HG03280 (cell line): ENCODE measurements around the gene RPS19.
"Not testable (repeated sequence)": the region's sequence is repeated elsewhere in the genome, so short reads cannot be mapped to it uniquely, and the experiment has no call there.

Source experiments
- ATAC-seq: cut with Tn5 transposase; IDR thresholded peaks from one replicate; pipeline ENCODE4 v1.9.1; 2021; ENCODE audit warnings: mild to moderate bottlenecking, moderate library complexity; ENCODE audit not compliant: unreplicated experiment

RPS19 gene

GRCh38 chr19:41859213-41859617 is 840 bp upstream of the RPS19 start:
- no peak for ATAC-seq

GRCh38 chr19:41860419-41861115 is 512 bp downstream of the RPS19 start:
- ATAC-seq: no peak

- no peak for ATAC-seq
Measured at GRCh38 chr19:41861116-41861768, 1.2 kb downstream of the RPS19 start.

GRCh38 chr19:41861846-41862245 is 1.8 kb downstream of the RPS19 start:
- ATAC-seq: no peak

- no peak for ATAC-seq
Measured at GRCh38 chr19:41862445-41862986, 2.5 kb downstream of the RPS19 start.

GRCh38 chr19:41863209-41863931 is 3.3 kb downstream of the RPS19 start:
- ATAC-seq: no peak

- no peak for ATAC-seq
Measured at GRCh38 chr19:41864374-41864773, 4.3 kb downstream of the RPS19 start.

- ATAC-seq: no peak
Measured at GRCh38 chr19:41866284-41866683, 6.2 kb downstream of the RPS19 start.

- no peak for ATAC-seq
Measured at GRCh38 chr19:41868120-41868988, 8.3 kb downstream of the RPS19 start.

GRCh38 chr19:41868989-41869300 is 8.9 kb downstream of the RPS19 start:
- no peak for ATAC-seq

GRCh38 chr19:41869374-41869955 is 9.4 kb downstream of the RPS19 start:
- no peak for ATAC-seq

- ATAC-seq: no peak
Measured at GRCh38 chr19:41870401-41870873, 10.4 kb downstream of the RPS19 start.

- no peak for ATAC-seq
Measured at GRCh38 chr19:41871573-41872383, 11.7 kb downstream of the RPS19 start.

- no peak for ATAC-seq
Measured at GRCh38 chr19:41872384-41872774, 12.3 kb downstream of the RPS19 start.

- no peak for ATAC-seq
Measured at GRCh38 chr19:41872775-41873647, 13.0 kb downstream of the RPS19 start.

- ATAC-seq: not testable (repeated sequence)
Measured at GRCh38 chr19:41875973-41876372, 15.9 kb downstream of the RPS19 start.

GRCh38 chr19:41876847-41877832 is 17.1 kb downstream of the RPS19 start, which contains the start of gene CD79A:
Gene CD79A (plus strand): TSS chr19:41877279. CDS start chr19:41877305, 26 bp downstream.
- peak; percentile 55 for ATAC-seq
